ENCODE data around the gene TLR5.

GRCh38 chr1:223179786-223180185 lies 36.7 kb upstream of the TLR5 start:
- TF ChIP-seq POLR2A (IDR thresholded peaks at IDR 0.05), result no peak
- TF ChIP-seq CTCF (IDR thresholded peaks at IDR 0.05), result no peak

Measured in upper lobe of left lung (tissue), 4 donors.